ENCODE measurements around the gene BMPR1A. TPM values are rescaled to one million over a fixed set of nuclear protein-coding genes. Genes with fewer than 3 reads are reported as not detected.
"Not testable (repeated sequence)": the region's sequence is repeated elsewhere in the genome, so short reads cannot be mapped to it uniquely, and the experiment has no call there.

BMPR1A gene
- total and polyA plus RNA-seq, 2 experiments from 2014 or later = 16.5 to 41.7 TPM

DNA sequence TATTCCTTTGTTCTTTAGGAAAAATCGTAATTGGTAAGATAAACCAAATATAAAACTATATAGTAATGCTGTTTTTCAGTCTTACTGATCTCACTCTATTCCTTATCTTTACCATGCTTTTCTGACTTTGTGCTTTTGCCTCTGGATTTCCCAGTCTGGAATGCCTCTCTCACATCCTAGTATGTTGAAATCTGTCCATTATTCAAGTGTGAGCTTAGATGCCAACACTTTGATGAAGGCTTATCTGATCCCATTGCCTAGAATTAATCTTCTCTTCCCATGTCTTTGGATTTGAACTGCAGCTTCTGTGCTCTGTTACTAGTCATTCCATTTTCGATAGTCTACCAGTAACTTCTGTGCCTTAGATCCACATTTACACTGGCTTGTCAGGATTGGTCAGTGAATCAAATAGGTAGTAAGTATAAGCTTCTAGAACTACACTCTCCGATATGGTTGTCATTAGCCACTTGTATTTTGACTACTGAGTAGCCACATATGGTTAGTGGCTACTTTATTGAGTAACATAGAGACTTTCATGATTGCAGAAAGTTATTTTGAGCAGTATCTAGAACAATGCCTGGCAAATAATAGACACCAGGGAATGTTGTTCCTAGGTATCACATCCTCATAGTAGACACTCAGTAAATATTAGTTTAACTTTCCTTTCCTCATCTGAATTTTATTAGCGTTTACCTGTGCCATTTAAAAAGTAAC is 92.9 kb downstream of the BMPR1A start:
- no peak overlapping the region for H3K9ac ChIP-seq
- no peaks in the 10 kb centered on the region for H3K9me2 ChIP-seq (ENCODE audit: insufficient read depth)
- 95 to 97% methylated on average over 4 of the region's 4 CpGs for WGBS, 2 experiments (ENCODE audit: low coverage in 1 of 2, low lambda C conversion rate in 2 of 2, missing lambda C conversion rate in 2 of 2)
- H3K27ac ChIP-seq = no peak overlapping the region
- TF ChIP-seq EZH2 (IDR thresholded peaks at IDR 0.05; ENCODE audit: insufficient read depth, poor library complexity, severe bottlenecking) = no peak
- no peak for TF ChIP-seq EZH2phosphoT487 (IDR thresholded peaks at IDR 0.05; ENCODE audit: insufficient read depth, low read depth)
- in situ Hi-C loops (cut with MboI) = no loop called here
- H2AFZ ChIP-seq = no peak overlapping the region
- H3K27me3 ChIP-seq (replicated peaks; ENCODE audit: insufficient read depth) = no peaks in the 10 kb centered on the region
- no peaks in the 10 kb centered on the region for H4K20me1 ChIP-seq (ENCODE audit: insufficient read depth)
- peaks cover 12% of the 10 kb centered on the region; the same call in 1 of the 2 replicates for H3K79me2 ChIP-seq (ENCODE audit: insufficient read depth)
- no peaks in the 10 kb centered on the region for H3K9me3 ChIP-seq (ENCODE audit: low read depth)
- peaks cover 4% of the 10 kb centered on the region for H3F3A ChIP-seq (ENCODE audit: insufficient read depth)
- H3K4me2 ChIP-seq (ENCODE audit: unreplicated experiment) = no peak overlapping the region
- no peaks in the 10 kb centered on the region for H3K36me3 ChIP-seq (ENCODE audit: low read depth)
- H3K4me3 ChIP-seq = no peak overlapping the region
- H3K4me1 ChIP-seq (ENCODE audit: insufficient read depth) = peaks cover 11% of the 10 kb centered on the region
- DNase-seq = no peak

DNA sequence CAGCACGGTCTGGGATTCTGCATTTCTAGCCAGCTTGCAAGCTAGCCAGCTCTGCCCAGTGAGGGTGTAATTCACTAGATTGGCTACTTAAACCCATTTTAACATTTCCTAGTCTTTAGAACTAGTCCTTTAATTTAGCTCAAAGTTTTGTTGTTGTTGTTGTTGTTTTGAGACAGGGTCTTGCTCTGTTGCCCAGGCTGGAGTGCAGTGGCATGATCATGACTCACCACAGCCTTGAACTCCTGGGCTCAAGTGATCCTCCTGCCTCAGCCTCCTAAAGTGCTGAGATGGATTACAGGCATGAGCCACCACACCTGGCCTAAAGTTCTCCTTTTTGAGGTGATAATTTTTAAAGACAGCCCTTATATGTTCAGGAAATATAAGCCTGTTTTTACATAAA is 94.1 kb downstream of the BMPR1A start:
- no peaks in the 10 kb centered on the region for H3K9me2 ChIP-seq (ENCODE audit: insufficient read depth)
- H3K4me3 ChIP-seq = no peak overlapping the region
- no peak overlapping the region for H3K4me2 ChIP-seq (ENCODE audit: unreplicated experiment)
- H3K79me2 ChIP-seq (ENCODE audit: insufficient read depth) = peaks cover 12% of the 10 kb centered on the region; the same call in 1 of the 2 replicates
- H4K20me1 ChIP-seq (ENCODE audit: insufficient read depth) = no peaks in the 10 kb centered on the region
- no peaks in the 10 kb centered on the region for H3K27me3 ChIP-seq (replicated peaks; ENCODE audit: insufficient read depth)
- no peak overlapping the region for H3K27ac ChIP-seq
- H3K4me1 ChIP-seq (ENCODE audit: insufficient read depth) = peaks cover 11% of the 10 kb centered on the region
- no peak overlapping the region for H2AFZ ChIP-seq
- in situ Hi-C loops (cut with MboI) = no loop called here
- no peak for TF ChIP-seq EZH2phosphoT487 (IDR thresholded peaks at IDR 0.05; ENCODE audit: insufficient read depth, low read depth)
- no peak for TF ChIP-seq EZH2 (IDR thresholded peaks at IDR 0.05; ENCODE audit: insufficient read depth, poor library complexity, severe bottlenecking)
- peaks cover 4% of the 10 kb centered on the region for H3F3A ChIP-seq (ENCODE audit: insufficient read depth)
- no peaks in the 10 kb centered on the region for H3K9me3 ChIP-seq (ENCODE audit: low read depth)
- no peak for DNase-seq
- 96 to 100% methylated on average over 1 of the region's 1 CpG for WGBS, 2 experiments (ENCODE audit: low coverage in 1 of 2, low lambda C conversion rate in 2 of 2, missing lambda C conversion rate in 2 of 2)
- no peaks in the 10 kb centered on the region for H3K36me3 ChIP-seq (ENCODE audit: low read depth)
- no peak overlapping the region for H3K9ac ChIP-seq

DNA sequence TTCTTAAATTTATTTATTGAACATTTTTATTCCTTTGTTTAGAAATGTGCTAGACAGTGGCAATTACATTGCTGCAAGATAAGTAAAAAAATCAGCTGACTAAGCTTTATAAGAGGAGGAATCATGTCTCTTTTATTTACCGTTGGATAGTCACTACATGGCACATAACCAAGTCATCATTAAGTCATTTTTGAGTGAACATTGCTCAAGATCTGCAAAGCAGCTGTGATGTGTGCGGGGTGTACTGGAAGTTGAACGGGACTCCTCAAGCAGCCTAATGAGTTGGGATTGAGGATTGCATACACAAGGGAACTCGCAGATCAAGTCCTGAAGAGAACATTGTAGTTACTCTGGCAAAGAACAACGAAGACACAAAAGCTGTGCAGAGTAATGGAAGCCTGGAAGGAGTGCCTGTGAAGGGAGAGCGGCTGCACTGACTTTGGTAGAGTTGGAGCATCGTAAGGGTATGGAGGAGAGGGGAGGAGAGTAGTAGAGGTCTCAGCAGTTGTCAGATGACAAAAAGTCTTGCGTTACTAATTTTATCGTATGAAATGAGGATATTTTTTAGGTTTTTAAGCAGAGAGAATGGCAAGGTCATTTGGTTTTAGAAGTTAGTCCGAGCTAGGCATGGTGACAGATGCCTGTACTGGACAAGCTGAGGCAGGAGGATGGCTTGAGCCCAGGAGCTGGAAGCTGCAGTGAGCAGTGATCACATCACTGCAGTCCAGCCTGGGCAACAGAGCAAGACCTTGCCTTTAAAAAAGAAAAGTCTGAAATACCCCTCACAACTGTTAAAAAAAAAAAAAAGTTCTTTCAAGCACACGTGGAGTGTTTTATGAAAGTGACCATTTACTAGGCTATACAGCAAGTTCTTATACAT is 95.1 kb downstream of the BMPR1A start:
- no peaks in the 10 kb centered on the region for H3K9me3 ChIP-seq (ENCODE audit: low read depth)
- peaks cover 11% of the 10 kb centered on the region for H3F3A ChIP-seq (ENCODE audit: insufficient read depth)
- H3K27me3 ChIP-seq (replicated peaks; ENCODE audit: insufficient read depth) = no peaks in the 10 kb centered on the region
- WGBS, 2 experiments (ENCODE audit: low coverage in 1 of 2, low lambda C conversion rate in 2 of 2, missing lambda C conversion rate in 2 of 2) = 41 to 43% methylated on average over 11 of the region's 11 CpGs
- peak overlapping the region; percentile 4 for H3K4me2 ChIP-seq (ENCODE audit: unreplicated experiment)
- no peaks in the 10 kb centered on the region for H3K36me3 ChIP-seq (ENCODE audit: low read depth)
- no peak overlapping the region for H3K9ac ChIP-seq
- no peak overlapping the region for H3K4me3 ChIP-seq
- no peaks in the 10 kb centered on the region for H4K20me1 ChIP-seq (ENCODE audit: insufficient read depth)
- peak; percentile 85 for DNase-seq
- H3K9me2 ChIP-seq (ENCODE audit: insufficient read depth) = no peaks in the 10 kb centered on the region
- peaks cover 12% of the 10 kb centered on the region; the same call in 1 of the 2 replicates for H3K79me2 ChIP-seq (ENCODE audit: insufficient read depth)
- no peak overlapping the region for H2AFZ ChIP-seq
- H3K27ac ChIP-seq = no peak overlapping the region
- peaks cover 11% of the 10 kb centered on the region for H3K4me1 ChIP-seq (ENCODE audit: insufficient read depth)
- TF ChIP-seq EZH2phosphoT487 (IDR thresholded peaks at IDR 0.05; ENCODE audit: insufficient read depth, low read depth) (no peak), EZH2 (IDR thresholded peaks at IDR 0.05; ENCODE audit: insufficient read depth, poor library complexity, severe bottlenecking) (no peak)
- in situ Hi-C loops (cut with MboI) = no loop called here

- H3K4me3 ChIP-seq; H3K9me2 ChIP-seq (ENCODE audit: insufficient read depth); H3K9me3 ChIP-seq (ENCODE audit: low read depth); in situ Hi-C loops (cut with MboI); H3K4me2 ChIP-seq (ENCODE audit: unreplicated experiment); H3K27ac ChIP-seq; DNase-seq; H2AFZ ChIP-seq; H3K79me2 ChIP-seq (ENCODE audit: insufficient read depth); H3K9ac ChIP-seq; H4K20me1 ChIP-seq (ENCODE audit: insufficient read depth); H3K36me3 ChIP-seq (ENCODE audit: low read depth); H3K27me3 ChIP-seq (replicated peaks; ENCODE audit: insufficient read depth): not testable (repeated sequence)
- H3K4me1 ChIP-seq (ENCODE audit: insufficient read depth) = peaks cover 28% of the 10 kb centered on the region
- H3F3A ChIP-seq (ENCODE audit: insufficient read depth) = peaks cover 31% of the 10 kb centered on the region
- 94 to 98% methylated on average over 12 of the region's 12 CpGs for WGBS, 2 experiments (ENCODE audit: low coverage in 1 of 2, low lambda C conversion rate in 2 of 2, missing lambda C conversion rate in 2 of 2)
Measured at GRCh38 chr10:86853582-86853981, 97.2 kb downstream of the BMPR1A start.

Data from GM23248 (cell line).